Stimulated activated CD4-positive, alpha-beta T cell treated with anti-CD3 and anti-CD28 coated beads, TNF-alpha, amount 100 ng/mL, for 24 hours (primary cell): ENCODE results near the gene ANKRD6.
A peak's percentile ranks its signal among the peaks of the same experiment; 100 is the strongest.
"Not testable (repeated sequence)": the region's sequence is repeated elsewhere in the genome, so short reads cannot be mapped to it uniquely, and the experiment has no call there.

Source experiments
- DNase-seq, 3 experiments: peaks; one replicate each; pipeline ENCODE4 v3.0.0-alpha.2; 2020; ENCODE audit warnings: low read depth in 3 of 3

Gene ANKRD6

GRCh38 chr6:89602166-89602565 lies 169.2 kb downstream of the ANKRD6 start:
- no peak for DNase-seq

GRCh38 chr6:89604653-89605052 lies 171.7 kb downstream of the ANKRD6 start:
- DNase-seq: no peak

DNA sequence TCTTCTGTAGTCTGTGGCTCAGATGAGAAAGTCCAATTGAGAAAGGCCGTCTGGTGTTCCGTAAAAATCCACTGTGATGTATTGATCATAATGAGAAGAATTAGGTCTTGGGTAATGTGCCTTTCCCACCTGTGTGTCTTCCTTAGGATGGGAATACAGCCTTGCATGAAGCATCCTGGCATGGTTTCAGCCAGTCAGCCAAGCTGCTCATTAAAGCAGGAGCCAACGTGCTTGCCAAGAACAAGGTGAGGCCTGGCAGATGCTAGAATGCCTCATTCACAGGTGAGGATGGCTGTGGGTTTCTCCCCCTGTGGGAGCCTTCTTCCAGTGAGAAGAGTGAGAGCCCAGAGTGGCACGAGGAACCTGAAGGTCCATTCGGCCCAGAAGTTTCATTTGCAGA lies 172.9 kb downstream of the ANKRD6 start:
- DNase-seq: no peak

DNA sequence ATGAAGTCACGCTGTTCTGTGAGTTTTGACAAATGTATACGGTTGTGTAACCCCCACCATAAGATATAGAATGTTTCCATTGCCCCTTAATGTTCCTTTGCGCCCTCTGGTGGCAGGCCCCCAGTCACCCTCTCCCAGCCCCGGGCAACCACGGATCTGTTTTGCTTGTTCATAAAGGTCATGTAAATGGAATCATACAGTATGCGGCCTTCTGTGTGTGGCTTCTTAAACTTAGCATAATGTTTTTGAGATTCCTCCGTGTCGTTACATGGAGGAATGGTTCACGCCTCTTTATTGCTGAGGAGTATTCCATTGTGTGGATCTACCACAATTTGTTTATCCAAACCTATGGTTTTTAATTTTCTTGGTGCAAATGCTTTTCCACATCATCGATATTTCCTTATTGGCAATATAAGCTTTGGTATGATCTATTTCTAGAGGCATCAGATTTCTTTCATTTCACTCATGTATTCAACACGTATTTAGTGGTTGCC lies 177.2 kb downstream of the ANKRD6 start:
- DNase-seq: peak; percentile 52 to 71 (median 66)

GRCh38 chr6:89611666-89612065 lies 178.7 kb downstream of the ANKRD6 start:
- no peak for DNase-seq

- no peak for DNase-seq
These were observed 179.2 kb downstream of the ANKRD6 start for GRCh38 chr6:89612121-89612520.

- DNase-seq: no peak
These were observed 180.8 kb downstream of the ANKRD6 start for GRCh38 chr6:89613790-89614189.

- DNase-seq: no peak
These were observed 182.9 kb downstream of the ANKRD6 start for GRCh38 chr6:89615882-89616281.

GRCh38 chr6:89616531-89616930 lies 183.6 kb downstream of the ANKRD6 start:
- DNase-seq: no peak

- no peak for DNase-seq
These were observed 185.1 kb downstream of the ANKRD6 start for GRCh38 chr6:89618026-89618425.

DNA sequence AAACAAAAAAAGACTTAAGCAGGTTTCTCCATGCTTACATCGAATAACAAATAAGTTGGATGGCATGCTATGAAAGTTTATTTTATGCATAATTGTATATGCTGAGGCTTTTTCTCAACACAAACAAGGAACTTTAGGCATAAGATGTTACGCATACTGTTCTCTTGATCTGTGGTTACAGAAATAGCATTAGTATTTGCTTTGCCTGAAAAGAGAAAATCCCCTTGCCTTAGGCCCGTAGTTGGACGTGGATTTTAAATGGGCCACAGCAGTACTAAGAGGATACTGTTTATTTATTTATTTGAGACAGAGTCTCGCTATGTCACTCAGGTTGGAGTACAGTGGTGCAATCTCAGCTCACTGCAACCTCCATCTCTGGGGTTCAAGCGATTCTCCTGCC lies 186.6 kb downstream of the ANKRD6 start:
- DNase-seq: no peak

DNA sequence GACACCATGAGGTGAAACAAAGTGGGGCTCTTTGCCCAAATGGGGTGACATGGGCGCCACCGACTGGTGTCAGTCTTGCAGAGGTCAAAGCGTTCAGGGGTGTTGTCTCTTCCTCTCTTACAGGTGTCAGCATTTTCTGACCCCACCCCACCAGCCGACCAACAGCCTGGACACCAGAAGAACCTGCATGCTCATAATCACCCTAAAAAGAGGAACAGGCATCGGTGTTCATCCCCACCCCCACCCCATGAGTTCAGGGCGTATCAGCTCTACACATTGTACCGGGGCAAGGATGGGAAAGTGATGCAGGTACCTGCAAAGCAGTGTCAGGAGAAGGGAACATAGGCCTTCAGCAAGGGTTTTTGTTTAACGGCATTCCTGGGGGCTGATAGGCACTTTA lies 190.8 kb downstream of the ANKRD6 start:
- DNase-seq: no peak

GRCh38 chr6:89630488-89630887 lies 197.5 kb downstream of the ANKRD6 start:
- DNase-seq: no peak

GRCh38 chr6:89636412-89636811 lies 203.5 kb downstream of the ANKRD6 start:
- not testable (repeated sequence) for DNase-seq

DNA sequence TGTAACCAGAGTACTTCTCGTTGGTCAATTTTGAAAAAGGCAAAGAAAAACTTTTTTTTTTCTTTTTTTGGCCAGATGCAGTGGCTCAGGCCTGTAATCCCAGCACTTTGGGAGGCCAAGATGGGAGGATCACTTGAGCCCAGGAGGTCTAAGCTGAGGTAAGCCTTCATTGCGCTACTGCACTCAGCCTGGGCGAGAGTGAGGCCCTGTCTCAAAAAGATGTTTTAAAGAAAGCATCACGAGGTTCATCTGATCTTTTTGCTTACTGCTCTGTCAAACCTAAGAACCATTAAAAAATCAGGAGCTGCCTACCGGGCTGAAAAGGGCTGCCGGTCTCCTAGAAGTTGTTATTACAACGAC lies 205.0 kb downstream of the ANKRD6 start:
- no peak for DNase-seq

- peak; percentile 81 to 92 (median 84) for DNase-seq
These were observed 205.6 kb downstream of the ANKRD6 start, which contains the start of gene LYRM2 for GRCh38 chr6:89638320-89639195. Gene LYRM2, minus strand, starts transcription at chr6:89638747. Its CDS starts 31 bp downstream, at chr6:89638716.

GRCh38 chr6:89640804-89641203 lies 207.9 kb downstream of the ANKRD6 start:
- no peak for DNase-seq

DNA sequence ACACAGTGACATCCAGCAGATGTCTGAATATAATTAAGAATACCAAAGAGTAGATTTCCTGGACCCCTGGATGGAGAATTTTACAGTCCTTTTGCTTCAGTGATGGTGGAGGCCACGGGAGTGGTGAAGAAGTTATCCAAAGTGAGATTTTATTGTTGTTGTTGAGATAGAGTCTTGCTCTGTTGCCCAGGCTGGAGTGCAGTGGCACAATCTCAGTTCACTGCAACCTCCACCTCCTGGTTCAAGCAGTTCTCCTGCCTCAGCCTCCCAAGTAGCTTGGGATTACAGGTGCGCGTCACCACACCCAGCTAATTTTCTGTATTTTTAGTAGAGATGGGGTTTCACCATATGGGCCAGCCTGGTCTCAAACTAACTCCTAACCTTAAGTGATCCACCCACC lies 208.6 kb downstream of the ANKRD6 start:
- not testable (repeated sequence) for DNase-seq

DNA sequence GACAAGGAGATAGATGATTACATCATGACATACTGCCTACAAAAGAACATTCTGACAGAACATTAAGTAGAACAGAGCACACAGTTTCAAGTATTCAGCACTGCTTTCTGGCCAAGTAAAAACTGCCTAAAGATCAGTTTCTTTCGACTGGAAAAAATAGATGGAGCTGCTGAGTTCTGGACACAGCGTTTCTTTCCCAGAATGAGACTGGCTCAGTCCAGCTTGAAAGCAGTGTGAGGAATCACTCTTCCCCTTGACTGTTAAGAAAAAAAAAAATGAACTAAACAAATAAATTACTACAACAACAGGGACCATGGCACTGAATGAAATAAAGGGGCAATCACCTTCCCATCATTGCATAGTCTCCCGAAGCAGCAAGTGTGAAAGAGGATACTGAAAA lies 210.0 kb downstream of the ANKRD6 start:
- DNase-seq: no peak

DNA sequence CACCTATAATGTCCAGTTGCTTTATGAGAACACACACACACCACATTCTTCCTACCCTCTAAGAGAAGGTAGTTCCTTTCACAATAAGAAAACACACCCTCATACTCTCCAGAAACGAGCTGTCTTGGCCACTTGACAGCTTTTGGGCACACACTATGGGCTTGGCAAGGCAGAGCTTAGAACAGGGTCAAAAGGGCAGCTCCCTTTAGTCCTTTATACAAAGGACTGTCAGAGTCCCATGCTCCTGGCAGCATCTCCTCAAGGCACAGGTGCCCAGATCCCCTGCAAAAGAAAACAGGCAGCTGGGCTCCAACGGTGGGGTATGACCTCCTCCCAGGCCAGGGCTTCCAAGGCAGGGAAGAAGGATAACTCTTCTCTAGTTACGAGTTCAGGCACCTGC lies 210.5 kb downstream of the ANKRD6 start:
- no peak for DNase-seq

DNA sequence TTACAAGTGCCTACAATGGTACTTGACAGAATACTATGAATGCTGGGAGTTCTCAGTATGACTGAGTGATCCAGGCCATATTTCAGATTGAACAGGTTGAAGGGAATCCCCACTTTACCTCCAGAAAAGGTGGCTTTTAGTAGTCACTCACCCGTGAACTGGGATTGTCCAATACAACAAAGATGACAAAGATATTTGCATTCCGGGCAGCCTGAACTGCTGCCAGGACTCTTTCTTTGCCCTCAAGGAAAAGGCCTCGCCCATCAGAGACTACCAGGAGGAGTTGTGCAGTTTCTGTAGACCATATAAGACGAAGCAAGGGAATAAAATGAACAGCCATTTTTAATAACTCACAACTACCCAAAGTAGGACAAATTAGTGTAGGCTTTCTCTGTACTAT lies 211.9 kb downstream of the ANKRD6 start:
- no peak for DNase-seq

- no peak for DNase-seq
These were observed 216.7 kb downstream of the ANKRD6 start for GRCh38 chr6:89649682-89650081.

DNA sequence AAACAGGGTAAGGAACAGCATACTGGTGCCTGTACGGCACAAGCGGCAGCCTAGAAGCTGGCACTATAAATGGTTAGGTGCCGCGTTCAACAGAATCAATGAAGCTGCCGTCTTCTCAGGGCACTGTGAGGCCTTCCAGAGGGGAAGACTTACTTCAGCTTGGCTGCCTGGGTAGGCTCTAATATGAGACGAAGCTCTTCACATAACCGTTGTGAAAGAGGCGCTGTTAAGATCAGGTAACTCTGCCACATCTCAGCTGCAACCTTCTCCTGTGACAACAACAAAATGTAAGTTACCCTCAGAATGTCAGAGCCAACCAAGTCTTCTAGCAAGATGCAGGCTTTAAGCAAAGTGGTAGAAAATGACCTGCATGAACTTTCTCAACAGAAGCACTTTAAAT lies 217.6 kb downstream of the ANKRD6 start:
- no peak for DNase-seq

DNA sequence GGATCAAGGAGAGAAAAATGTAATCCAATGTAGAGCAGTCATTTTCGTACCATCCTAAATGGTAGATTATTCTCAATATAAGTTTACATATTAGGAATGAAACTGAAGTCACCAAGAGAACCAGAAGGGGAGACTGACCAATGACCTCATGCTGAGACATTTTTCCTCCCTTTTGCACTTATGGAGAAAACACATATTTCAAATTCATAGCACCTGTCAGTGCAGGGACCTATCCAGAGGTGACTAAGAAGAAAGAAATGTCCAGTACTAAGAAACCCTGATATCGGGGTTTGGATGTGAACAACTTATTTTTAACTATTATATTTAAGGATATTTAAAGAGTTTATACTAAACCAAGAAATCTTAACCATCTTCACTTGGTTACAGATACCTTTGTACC lies 222.2 kb downstream of the ANKRD6 start:
- DNase-seq: no peak
